Astrocyte (in vitro differentiated cells and primary cell): ENCODE results near the gene PPARG.

ENCODE experiments used
- EZH2 ChIP-seq: IDR thresholded peaks from 2 replicates; pipeline ENCODE4 v1.6.1; 2012; ENCODE audit warnings: mild to moderate bottlenecking, low read length, inconsistent platforms; ENCODE audit not compliant: insufficient read depth
- TF ChIP-seq, protein P1 (sequence below): IDR thresholded peaks from 2 replicates; pipeline ENCODE4 v1.5.1; 2011; ENCODE audit warnings: low read depth, mild to moderate bottlenecking, inconsistent platforms, low read length, moderate library complexity; ENCODE audit not compliant: insufficient read depth

DNA sequence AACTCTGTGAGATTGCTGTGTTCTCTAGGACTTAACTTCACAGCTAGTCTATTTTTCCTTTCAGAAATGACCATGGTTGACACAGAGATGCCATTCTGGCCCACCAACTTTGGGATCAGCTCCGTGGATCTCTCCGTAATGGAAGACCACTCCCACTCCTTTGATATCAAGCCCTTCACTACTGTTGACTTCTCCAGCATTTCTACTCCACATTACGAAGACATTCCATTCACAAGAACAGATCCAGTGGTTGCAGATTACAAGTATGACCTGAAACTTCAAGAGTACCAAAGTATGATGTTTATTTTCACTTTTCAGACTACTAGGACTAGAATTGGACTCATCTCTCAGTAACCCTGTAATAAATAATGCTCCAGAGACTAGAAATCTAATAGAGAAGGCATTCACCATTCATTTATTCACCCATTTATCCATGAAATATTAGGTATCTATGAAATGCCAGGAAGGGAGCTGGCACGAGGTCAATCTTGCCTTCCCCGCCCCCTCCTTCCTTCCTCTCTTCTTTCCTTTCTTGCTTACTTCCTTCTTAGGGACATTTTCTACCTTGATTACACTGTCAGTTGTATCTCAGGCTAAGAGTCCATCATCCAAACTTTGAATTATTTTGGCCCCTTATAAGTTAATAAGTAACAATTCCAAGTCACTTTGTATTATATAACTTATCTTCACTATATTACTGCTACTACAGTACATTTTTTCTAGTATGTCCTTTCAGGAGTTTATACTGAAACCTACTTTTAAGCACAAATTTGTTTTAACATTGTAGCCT lies 91.0 kb downstream of the PPARG start:
- TF ChIP-seq EZH2: no peak
- TF ChIP-seq, protein P1, sequence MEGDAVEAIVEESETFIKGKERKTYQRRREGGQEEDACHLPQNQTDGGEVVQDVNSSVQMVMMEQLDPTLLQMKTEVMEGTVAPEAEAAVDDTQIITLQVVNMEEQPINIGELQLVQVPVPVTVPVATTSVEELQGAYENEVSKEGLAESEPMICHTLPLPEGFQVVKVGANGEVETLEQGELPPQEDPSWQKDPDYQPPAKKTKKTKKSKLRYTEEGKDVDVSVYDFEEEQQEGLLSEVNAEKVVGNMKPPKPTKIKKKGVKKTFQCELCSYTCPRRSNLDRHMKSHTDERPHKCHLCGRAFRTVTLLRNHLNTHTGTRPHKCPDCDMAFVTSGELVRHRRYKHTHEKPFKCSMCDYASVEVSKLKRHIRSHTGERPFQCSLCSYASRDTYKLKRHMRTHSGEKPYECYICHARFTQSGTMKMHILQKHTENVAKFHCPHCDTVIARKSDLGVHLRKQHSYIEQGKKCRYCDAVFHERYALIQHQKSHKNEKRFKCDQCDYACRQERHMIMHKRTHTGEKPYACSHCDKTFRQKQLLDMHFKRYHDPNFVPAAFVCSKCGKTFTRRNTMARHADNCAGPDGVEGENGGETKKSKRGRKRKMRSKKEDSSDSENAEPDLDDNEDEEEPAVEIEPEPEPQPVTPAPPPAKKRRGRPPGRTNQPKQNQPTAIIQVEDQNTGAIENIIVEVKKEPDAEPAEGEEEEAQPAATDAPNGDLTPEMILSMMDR: no peak
